Lower leg skin (tissue), 3 donors: ENCODE data around the gene TASP1.

Experiments used
- CTCF ChIP-seq, 3 donors: fragments of 450-650 bp; IDR thresholded peaks; one replicate each; pipeline ENCODE4 v1.5.1; 2016; ENCODE audit warnings: antibody characterized with exemption in 3 of 3, mild to moderate bottlenecking in 3 of 3, moderate library complexity in 2 of 3
- POLR2A ChIP-seq, 2 donors: fragments of 450-650 bp; IDR thresholded peaks; one replicate each; pipeline ENCODE4 v1.6.1; 2016 to 2017; ENCODE audit warnings: antibody characterized with exemption in 2 of 2, mild to moderate bottlenecking in 1 of 2, moderate library complexity in 1 of 2

GRCh38 chr20:13349235-13349604 lies 289.5 kb downstream of the TASP1 start:
- no peak for TF ChIP-seq POLR2A (IDR thresholded peaks at IDR 0.05)
- no peak for TF ChIP-seq CTCF (IDR thresholded peaks at IDR 0.05)
